Progenitor cell of endocrine pancreas (in vitro differentiated cells): ENCODE data around the gene CTNNA2. TPM values are rescaled to one million over a fixed set of nuclear protein-coding genes. Genes with fewer than 3 reads are reported as not detected.

Source experiments
- DNase-seq: peaks from one replicate; pipeline ENCODE4 v3.0.0; 2021; ENCODE audit warnings: low spot score; ENCODE audit not compliant: unreplicated experiment
- H3K27ac Mint-ChIP-seq: 2 replicates; pipeline ENCODE4 v1.8.0; 2021; ENCODE audit warnings: mild to moderate bottlenecking, moderate library complexity, mixed read lengths
- H3K27me3 Mint-ChIP-seq: 2 replicates; pipeline ENCODE4 v1.8.0; 2021; ENCODE audit warnings: mixed read lengths
- H3K36me3 Mint-ChIP-seq: 2 replicates; pipeline ENCODE4 v1.8.0; 2022; ENCODE audit warnings: mixed read lengths; ENCODE audit not compliant: insufficient read depth
- H3K4me1 Mint-ChIP-seq: 2 replicates; pipeline ENCODE4 v1.8.0; 2021; ENCODE audit warnings: low read depth, mixed read lengths
- H3K4me3 Mint-ChIP-seq: 2 replicates; pipeline ENCODE4 v1.8.0; 2021; ENCODE audit warnings: low read depth, mild to moderate bottlenecking, moderate library complexity, mixed read lengths
- H3K9me3 Mint-ChIP-seq: 2 replicates; pipeline ENCODE4 v1.8.0; 2021; ENCODE audit warnings: low read depth, mixed read lengths
- CTCF ChIP-seq: fragments of 200-600 bp; sonication (generic); IDR thresholded peaks from one replicate; pipeline ENCODE4 v1.5.0; 2021; ENCODE audit warnings: antibody characterized with exemption, mild to moderate bottlenecking; ENCODE audit not compliant: unreplicated experiment
- total RNA-seq: library from RNA; stranded (reverse); gene quantifications from 2 replicates; pipeline ENCODE4 v1.2.1, GENCODE V29; 2021

The CTNNA2 gene
- total RNA-seq, 1 donor from 2014 or later: 10.2 TPM

DNA sequence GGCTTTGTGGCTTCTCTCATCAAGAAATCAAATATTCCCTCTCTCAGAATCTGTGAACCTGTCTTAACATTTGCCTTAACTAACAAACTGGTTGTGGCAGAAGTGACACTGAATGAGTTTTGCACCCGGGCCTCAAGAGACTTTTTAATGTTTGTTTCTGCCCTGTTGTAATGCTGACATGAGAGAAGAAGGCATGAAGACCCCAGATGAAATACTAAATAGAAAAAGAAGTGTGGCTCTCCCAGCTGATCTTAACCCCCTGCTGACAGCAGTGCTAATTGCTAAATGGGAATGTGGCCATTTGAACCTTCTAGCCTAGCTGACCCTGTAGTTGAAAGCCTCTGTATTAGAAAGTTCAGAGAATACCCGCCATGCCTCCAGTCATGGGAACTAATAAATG, 261.2 kb downstream of the CTNNA2 start:
- Mint-ChIP-seq H3K36me3 (no peaks in the 10 kb centered on the region), H3K27ac (no peak overlapping the region), H3K4me1 (peaks cover 3% of the 10 kb centered on the region), H3K4me3 (no peak overlapping the region), H3K27me3 (peaks cover 14% of the 10 kb centered on the region), H3K9me3 (no peaks in the 10 kb centered on the region)
- TF ChIP-seq CTCF: no peak
- no peak for DNase-seq

- DNase-seq: no peak
- no peaks in the 10 kb centered on the region for H3K36me3 Mint-ChIP-seq
- H3K9me3 Mint-ChIP-seq: no peaks in the 10 kb centered on the region
- H3K27ac Mint-ChIP-seq: no peak overlapping the region
- H3K27me3 Mint-ChIP-seq: peaks cover 14% of the 10 kb centered on the region
- no peak overlapping the region for H3K4me3 Mint-ChIP-seq
- H3K4me1 Mint-ChIP-seq: peaks cover 3% of the 10 kb centered on the region
- TF ChIP-seq CTCF: no peak
Observed at GRCh38 chr2:79776461-79776860, 263.6 kb downstream of the CTNNA2 start.

DNA sequence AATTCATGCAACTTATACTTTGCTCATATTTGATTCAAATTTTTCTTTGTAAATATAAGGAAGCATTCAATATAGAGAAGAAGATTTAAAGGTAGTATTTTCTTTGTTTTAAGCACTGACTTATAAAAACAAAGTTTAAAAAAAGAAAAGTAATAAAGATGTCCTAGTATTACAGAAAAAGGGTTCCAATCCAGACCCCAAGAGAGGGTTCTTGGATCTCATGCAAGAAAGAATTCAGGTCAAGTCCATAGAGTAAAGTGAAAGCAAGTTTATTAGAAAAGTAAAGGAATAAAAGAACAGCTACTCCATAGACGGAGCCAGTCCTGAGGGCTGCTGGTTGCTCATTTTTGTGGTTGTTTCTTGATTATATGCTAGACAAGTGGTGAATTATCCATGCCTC, 267.9 kb downstream of the CTNNA2 start:
- DNase-seq: no peak
- no peak for TF ChIP-seq CTCF
- H3K27me3 Mint-ChIP-seq: peaks cover 5% of the 10 kb centered on the region
- no peaks in the 10 kb centered on the region for H3K36me3 Mint-ChIP-seq
- no peaks in the 10 kb centered on the region for H3K9me3 Mint-ChIP-seq
- H3K4me1 Mint-ChIP-seq: peaks cover 3% of the 10 kb centered on the region
- no peak overlapping the region for H3K4me3 Mint-ChIP-seq
- H3K27ac Mint-ChIP-seq: no peak overlapping the region

- Mint-ChIP-seq H3K4me3 (no peak overlapping the region), H3K9me3 (no peaks in the 10 kb centered on the region), H3K27me3 (peaks cover 5% of the 10 kb centered on the region), H3K36me3 (no peaks in the 10 kb centered on the region), H3K4me1 (no peaks in the 10 kb centered on the region), H3K27ac (no peak overlapping the region)
- DNase-seq: no peak
- no peak for TF ChIP-seq CTCF
Observed at GRCh38 chr2:79782576-79783452, 270.0 kb downstream of the CTNNA2 start.

GRCh38 chr2:79788952-79789651, 276.3 kb downstream of the CTNNA2 start:
- TF ChIP-seq CTCF: no peak
- Mint-ChIP-seq H3K4me1 (peaks cover 6% of the 10 kb centered on the region), H3K36me3 (no peaks in the 10 kb centered on the region), H3K4me3 (no peak overlapping the region), H3K27me3 (no peaks in the 10 kb centered on the region), H3K9me3 (no peaks in the 10 kb centered on the region), H3K27ac (no peak overlapping the region)
- DNase-seq: no peak
